Measurements from ENCODE around the gene SLC25A29.

SLC25A29 gene

DNA sequence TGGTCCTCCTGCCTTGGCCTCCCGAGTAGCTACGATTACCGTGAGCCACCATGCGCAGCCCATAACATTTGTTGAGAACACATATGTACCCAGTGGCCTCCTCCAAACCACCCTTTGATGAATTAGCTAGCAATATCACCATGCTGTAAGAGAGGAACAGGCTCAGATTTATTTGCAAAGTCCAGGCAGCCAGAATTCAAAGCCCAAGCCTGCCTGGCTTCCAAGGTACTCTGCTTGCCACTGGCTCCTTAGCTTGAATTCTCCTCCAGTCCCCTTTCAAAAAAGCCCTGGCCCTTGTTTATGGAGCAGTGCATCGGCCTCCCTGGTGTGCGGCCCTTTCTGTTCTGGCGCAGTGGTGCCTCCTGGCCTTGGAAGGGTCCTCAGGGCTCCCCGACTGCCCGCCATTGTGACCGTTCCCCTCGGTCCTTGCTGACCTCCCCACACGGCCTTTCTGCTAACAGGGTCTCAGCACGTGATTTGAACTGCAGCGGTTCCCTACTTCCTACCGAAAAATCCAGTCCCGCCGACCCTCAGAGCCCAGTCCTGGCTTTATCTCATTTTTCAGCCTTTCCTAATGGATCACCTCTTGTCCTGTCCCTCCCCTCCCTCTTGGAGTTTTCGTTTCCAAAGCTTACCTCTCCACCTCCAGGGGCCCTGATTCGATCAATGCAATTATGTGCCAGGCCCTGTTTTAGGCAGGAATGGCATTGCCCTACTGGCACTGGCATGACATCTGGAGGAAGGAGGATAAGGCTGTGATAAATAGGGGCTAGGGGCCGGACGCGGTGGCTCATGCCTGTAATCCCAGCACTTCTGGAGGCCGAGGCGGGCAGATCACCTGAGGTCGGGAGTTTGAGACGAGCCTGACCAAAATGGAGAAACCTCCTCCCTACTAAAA is 22.0 kb downstream of the SLC25A29 start:
- no peak for TF ChIP-seq FOXP2 (optimal IDR thresholded peaks at IDR 0.05; ENCODE audit: borderline replicate concordance, extremely low read depth, extremely low read length, insufficient read depth)
- no peak for TF ChIP-seq TAF1 (IDR thresholded peaks at IDR 0.05; ENCODE audit: borderline replicate concordance, insufficient read depth, low read length)
- no peak for TF ChIP-seq POLR2AphosphoS5 (IDR thresholded peaks at IDR 0.05; ENCODE audit: low read depth, low read length)
- TF ChIP-seq, protein P1, sequence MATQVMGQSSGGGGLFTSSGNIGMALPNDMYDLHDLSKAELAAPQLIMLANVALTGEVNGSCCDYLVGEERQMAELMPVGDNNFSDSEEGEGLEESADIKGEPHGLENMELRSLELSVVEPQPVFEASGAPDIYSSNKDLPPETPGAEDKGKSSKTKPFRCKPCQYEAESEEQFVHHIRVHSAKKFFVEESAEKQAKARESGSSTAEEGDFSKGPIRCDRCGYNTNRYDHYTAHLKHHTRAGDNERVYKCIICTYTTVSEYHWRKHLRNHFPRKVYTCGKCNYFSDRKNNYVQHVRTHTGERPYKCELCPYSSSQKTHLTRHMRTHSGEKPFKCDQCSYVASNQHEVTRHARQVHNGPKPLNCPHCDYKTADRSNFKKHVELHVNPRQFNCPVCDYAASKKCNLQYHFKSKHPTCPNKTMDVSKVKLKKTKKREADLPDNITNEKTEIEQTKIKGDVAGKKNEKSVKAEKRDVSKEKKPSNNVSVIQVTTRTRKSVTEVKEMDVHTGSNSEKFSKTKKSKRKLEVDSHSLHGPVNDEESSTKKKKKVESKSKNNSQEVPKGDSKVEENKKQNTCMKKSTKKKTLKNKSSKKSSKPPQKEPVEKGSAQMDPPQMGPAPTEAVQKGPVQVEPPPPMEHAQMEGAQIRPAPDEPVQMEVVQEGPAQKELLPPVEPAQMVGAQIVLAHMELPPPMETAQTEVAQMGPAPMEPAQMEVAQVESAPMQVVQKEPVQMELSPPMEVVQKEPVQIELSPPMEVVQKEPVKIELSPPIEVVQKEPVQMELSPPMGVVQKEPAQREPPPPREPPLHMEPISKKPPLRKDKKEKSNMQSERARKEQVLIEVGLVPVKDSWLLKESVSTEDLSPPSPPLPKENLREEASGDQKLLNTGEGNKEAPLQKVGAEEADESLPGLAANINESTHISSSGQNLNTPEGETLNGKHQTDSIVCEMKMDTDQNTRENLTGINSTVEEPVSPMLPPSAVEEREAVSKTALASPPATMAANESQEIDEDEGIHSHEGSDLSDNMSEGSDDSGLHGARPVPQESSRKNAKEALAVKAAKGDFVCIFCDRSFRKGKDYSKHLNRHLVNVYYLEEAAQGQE (IDR thresholded peaks at IDR 0.05; ENCODE audit: insufficient read depth in 1 of 2, low read depth in 2 of 2, low read length in 2 of 2), result no peak
- TF ChIP-seq SIN3A (IDR thresholded peaks at IDR 0.05; ENCODE audit: borderline replicate concordance, insufficient read depth, low read length), result no peak

DNA sequence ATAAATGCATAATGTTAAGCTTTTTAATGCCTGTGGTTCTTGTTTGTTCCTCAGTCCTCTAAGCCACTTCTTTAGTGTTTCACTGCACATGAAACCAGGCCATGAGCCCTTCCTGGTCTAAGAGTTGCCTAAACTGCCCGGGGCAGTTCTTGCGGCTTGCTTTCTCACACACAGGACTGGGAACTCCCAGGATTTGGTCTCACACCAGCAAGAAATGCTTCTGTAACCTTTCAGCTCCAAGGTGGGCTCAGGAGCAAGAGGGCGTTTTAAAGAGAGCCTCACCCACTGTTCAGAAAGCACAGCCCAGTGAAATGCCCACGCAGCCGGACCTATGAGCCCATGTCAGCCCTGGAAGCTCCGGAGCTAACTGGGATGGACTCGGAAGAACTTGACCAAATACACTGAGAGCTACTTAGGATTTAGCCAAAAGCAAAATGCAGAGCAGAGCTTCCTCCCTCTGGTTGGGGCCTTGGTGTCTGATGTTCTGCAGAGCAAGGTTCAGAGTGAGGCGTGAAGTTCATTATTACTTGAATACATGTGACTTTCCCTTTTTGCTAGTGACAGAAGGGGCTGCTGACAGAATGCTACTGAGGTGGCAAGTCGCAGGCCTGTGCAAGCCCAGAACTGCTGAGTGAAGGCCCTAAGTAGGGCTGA is 23.4 kb downstream of the SLC25A29 start:
- TF ChIP-seq TAF1 (IDR thresholded peaks at IDR 0.05; ENCODE audit: borderline replicate concordance, insufficient read depth, low read length) (no peak), SIN3A (IDR thresholded peaks at IDR 0.05; ENCODE audit: borderline replicate concordance, insufficient read depth, low read length) (no peak), FOXP2 (optimal IDR thresholded peaks at IDR 0.05; ENCODE audit: borderline replicate concordance, extremely low read depth, extremely low read length, insufficient read depth) (no peak), POLR2AphosphoS5 (IDR thresholded peaks at IDR 0.05; ENCODE audit: low read depth, low read length) (no peak)
- TF ChIP-seq, protein P1 (IDR thresholded peaks at IDR 0.05; ENCODE audit: insufficient read depth in 1 of 2, low read depth in 2 of 2, low read length in 2 of 2), result no peak

DNA sequence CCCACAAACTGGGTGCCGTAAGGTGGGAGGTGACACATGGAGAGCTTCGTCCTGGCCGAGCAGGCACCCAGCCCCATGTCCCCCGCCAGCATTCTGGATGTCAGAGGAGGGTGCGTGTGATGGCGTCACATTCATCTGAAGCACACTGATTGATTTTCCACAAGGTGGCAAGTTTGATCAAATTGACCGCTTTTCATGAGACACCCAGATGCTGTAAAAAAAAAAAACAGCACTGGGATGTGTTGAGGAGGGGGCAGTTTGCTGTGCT is 24.2 kb downstream of the SLC25A29 start:
- TF ChIP-seq POLR2AphosphoS5 (IDR thresholded peaks at IDR 0.05; ENCODE audit: low read depth, low read length) (no peak), SIN3A (IDR thresholded peaks at IDR 0.05; ENCODE audit: borderline replicate concordance, insufficient read depth, low read length) (no peak), TAF1 (IDR thresholded peaks at IDR 0.05; ENCODE audit: borderline replicate concordance, insufficient read depth, low read length) (no peak), FOXP2 (optimal IDR thresholded peaks at IDR 0.05; ENCODE audit: borderline replicate concordance, extremely low read depth, extremely low read length, insufficient read depth) (no peak)
- TF ChIP-seq, protein P1 (IDR thresholded peaks at IDR 0.05; ENCODE audit: insufficient read depth in 1 of 2, low read depth in 2 of 2, low read length in 2 of 2), result no peak

DNA sequence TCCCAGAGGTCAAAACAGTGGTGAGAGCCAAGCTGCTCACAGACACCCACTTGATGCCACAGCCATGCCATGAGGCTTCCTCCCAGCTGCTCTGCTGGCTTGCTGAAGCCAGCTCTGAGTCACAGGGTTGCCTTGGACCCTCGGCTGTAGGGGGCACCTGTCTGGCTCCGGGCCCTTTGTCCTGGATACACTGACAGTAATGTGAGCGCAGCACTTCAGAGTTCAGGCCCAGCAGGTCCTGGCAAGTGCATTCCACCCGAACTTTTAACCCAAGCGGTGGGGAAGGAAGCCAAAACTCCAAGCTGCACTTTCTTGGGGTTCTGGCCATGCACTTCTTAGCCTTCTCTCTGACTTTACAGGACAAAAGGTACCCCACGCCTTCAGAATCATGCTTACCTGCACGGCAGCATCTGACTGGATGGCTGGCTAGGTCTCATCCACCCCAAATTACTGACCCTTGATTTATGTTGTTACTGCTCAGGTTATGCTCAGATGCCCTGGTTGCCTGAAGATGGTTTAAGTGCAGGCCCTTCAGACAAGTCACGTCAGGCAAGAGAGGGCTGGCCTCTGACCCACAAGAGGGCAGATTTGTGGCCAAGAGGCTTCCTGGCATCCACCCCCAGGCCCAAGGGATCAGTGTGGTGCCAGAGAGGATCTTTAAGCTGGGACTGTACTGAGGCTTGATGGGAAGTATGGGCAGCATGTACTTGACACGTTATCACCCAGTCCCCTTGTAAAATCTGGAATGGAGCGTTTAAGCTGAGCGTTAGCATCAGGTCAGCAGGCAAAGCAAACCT is 24.8 kb downstream of the SLC25A29 start:
- TF ChIP-seq POLR2AphosphoS5 (IDR thresholded peaks at IDR 0.05; ENCODE audit: low read depth, low read length) (no peak), TAF1 (IDR thresholded peaks at IDR 0.05; ENCODE audit: borderline replicate concordance, insufficient read depth, low read length) (no peak), SIN3A (IDR thresholded peaks at IDR 0.05; ENCODE audit: borderline replicate concordance, insufficient read depth, low read length) (no peak), FOXP2 (optimal IDR thresholded peaks at IDR 0.05; ENCODE audit: borderline replicate concordance, extremely low read depth, extremely low read length, insufficient read depth) (no peak)
- TF ChIP-seq, protein P1 (IDR thresholded peaks at IDR 0.05; ENCODE audit: insufficient read depth in 1 of 2, low read depth in 2 of 2, low read length in 2 of 2), result no peak
